ENCODE results near the gene CUL1. TPM values are rescaled to one million over a fixed set of nuclear protein-coding genes. Genes with fewer than 3 reads are reported as not detected.

CUL1 gene
- total RNA-seq, 1 experiment from 2014 or later: 53.1 TPM

- intact Hi-C loops (cut with micrococcal nuclease): no loop called here
- no TSS peak for BruUV-seq (replicated peaks)
Observed at GRCh38 chr7:148790850-148791249, 92.1 kb downstream of the CUL1 start.

More at GRCh38 chr7:148790850-148791249, 92.1 kb downstream of the CUL1 start:
- Histone ChIP-seq H3K4me1 (ENCODE audit: control insufficient read depth in 1 of 2, insufficient read depth in 2 of 2, low read length in 2 of 2) (no peaks in the 10 kb centered on the region), H3K9me2 (ENCODE audit: insufficient read depth) (no peaks in the 10 kb centered on the region), H3K27ac (ENCODE audit: low read depth, low read length) (no peak overlapping the region), H3K27me3 (ENCODE audit: insufficient read depth, low read length) (no peaks in the 10 kb centered on the region), H3K4me2 (ENCODE audit: low read length) (no peak overlapping the region), H3K36me3 (ENCODE audit: control insufficient read depth in 1 of 2, insufficient read depth in 2 of 2, low read length in 2 of 2) (peaks cover 38 to 50% of the 10 kb centered on the region in 2 experiments), H3K9me3 (ENCODE audit: control insufficient read depth in 1 of 2, insufficient read depth in 1 of 2, low read depth in 1 of 2, low read length in 2 of 2) (no peaks in the 10 kb centered on the region), H4K20me1 (ENCODE audit: insufficient read depth) (0 out of 2 replicates have a peak, but pooled peaks cover 6% of the 10 kb centered on the region), H3K4me3 (replicated peaks in 1 of 2; ENCODE audit: low read depth in 1 of 2, low read length in 2 of 2) (no peak overlapping the region), H3K79me2 (ENCODE audit: insufficient read depth, low read length) (no peaks in the 10 kb centered on the region), H2AFZ (ENCODE audit: low read depth, low read length, poor library complexity, severe bottlenecking) (no peak overlapping the region), H3K9ac (ENCODE audit: low read length) (no peak overlapping the region)
- RAD21 ChIA-PET (ENCODE audit: low non-redundant PET in 1 of 2, low total read pairs in 2 of 2, uncharacterized antibody in 2 of 2, unreplicated experiment in 2 of 2): no interaction called here
- no peak for DNase-seq (ENCODE audit: low read depth, low spot score)
- TF ChIP-seq SP1 (IDR thresholded peaks at IDR 0.05; ENCODE audit: low read depth) (no peak), JUND (IDR thresholded peaks at IDR 0.05) (no peak), REST (IDR thresholded peaks at IDR 0.05; ENCODE audit: low read depth) (no peak), SRF (IDR thresholded peaks at IDR 0.05; ENCODE audit: low read depth) (no peak), EGR1 (IDR thresholded peaks at IDR 0.05; ENCODE audit: low read depth) (no peak), ZFX (IDR thresholded peaks at IDR 0.05) (no peak), EZH2phosphoT487 (IDR thresholded peaks at IDR 0.05; ENCODE audit: borderline replicate concordance) (no peak), CTCF (IDR thresholded peaks at IDR 0.05 in 2 of 3, conservative IDR thresholded peaks at IDR 0.05 in 1 of 3; ENCODE audit: borderline replicate concordance in 1 of 3, insufficient read depth in 1 of 3, low read depth in 2 of 3, low read length in 2 of 3) (no peak), MAX (IDR thresholded peaks at IDR 0.05) (no peak), CBX3 (IDR thresholded peaks at IDR 0.05; ENCODE audit: low read depth) (no peak)
- POLR2A ChIA-PET: no interaction called here
- no peak for ATAC-seq
- CTCF ChIA-PET: no interaction called here

All from HCT116 (cell line).